Transverse colon (tissue), 4 donors: ENCODE measurements around the gene TTN.

Experiments used
- EP300 ChIP-seq: sonication (generic); formaldehyde crosslinking; IDR thresholded peaks from one replicate; pipeline ENCODE4 v1.6.1; 2017; ENCODE audit warnings: antibody characterized with exemption, low read depth
- POLR2A ChIP-seq: fragments of 450-650 bp; IDR thresholded peaks from one replicate; pipeline ENCODE4 v1.6.1; 2016; ENCODE audit warnings: antibody characterized with exemption, mild to moderate bottlenecking, moderate library complexity
- POLR2AphosphoS5 ChIP-seq, 3 donors: sonication (generic); formaldehyde crosslinking; IDR thresholded peaks; one replicate each; pipeline ENCODE4 v1.6.1; 2016; ENCODE audit warnings: antibody characterized with exemption in 3 of 3
- TF ChIP-seq, protein P1 (sequence below), 5 experiments: fragments of 200-600 bp in 3 of 5; fragments of 450-650 bp in 2 of 5; sonication (generic) in 3 of 5; IDR thresholded peaks; 1 replicate in 2 of 5; 2 replicates in 3 of 5; pipeline ENCODE4 v1.5.1; 2016 to 2017; ENCODE audit warnings: antibody characterized with exemption in 5 of 5, inconsistent platforms in 3 of 5, mild to moderate bottlenecking in 2 of 5, moderate library complexity in 1 of 5

DNA sequence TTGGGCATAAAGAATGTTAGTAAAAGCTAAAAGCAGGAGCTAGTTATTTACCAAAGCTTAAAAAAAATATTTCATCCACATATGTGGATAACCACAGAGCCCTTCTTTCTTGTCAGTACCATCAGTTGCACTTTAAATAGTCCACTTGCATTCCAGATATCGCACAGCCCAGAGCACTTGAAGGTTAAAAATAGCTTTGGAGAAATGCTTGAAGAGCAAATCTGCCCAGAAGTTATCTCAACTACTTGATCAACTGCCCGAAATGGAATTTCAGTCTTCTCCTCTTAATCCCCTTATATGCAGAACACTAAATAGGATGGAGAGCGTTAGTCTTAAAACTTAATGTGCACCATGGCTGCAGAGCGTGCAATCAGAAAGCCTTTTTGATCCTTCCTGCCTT lies 178.6 kb downstream of the TTN start:
- TF ChIP-seq POLR2AphosphoS5 (IDR thresholded peaks at IDR 0.05) (no peak), POLR2A (no peak), EP300 (no peak)
- TF ChIP-seq, protein P1, sequence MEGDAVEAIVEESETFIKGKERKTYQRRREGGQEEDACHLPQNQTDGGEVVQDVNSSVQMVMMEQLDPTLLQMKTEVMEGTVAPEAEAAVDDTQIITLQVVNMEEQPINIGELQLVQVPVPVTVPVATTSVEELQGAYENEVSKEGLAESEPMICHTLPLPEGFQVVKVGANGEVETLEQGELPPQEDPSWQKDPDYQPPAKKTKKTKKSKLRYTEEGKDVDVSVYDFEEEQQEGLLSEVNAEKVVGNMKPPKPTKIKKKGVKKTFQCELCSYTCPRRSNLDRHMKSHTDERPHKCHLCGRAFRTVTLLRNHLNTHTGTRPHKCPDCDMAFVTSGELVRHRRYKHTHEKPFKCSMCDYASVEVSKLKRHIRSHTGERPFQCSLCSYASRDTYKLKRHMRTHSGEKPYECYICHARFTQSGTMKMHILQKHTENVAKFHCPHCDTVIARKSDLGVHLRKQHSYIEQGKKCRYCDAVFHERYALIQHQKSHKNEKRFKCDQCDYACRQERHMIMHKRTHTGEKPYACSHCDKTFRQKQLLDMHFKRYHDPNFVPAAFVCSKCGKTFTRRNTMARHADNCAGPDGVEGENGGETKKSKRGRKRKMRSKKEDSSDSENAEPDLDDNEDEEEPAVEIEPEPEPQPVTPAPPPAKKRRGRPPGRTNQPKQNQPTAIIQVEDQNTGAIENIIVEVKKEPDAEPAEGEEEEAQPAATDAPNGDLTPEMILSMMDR (IDR thresholded peaks at IDR 0.05), result no peak
